Smooth muscle cell (in vitro differentiated cells): Measurements from ENCODE around the gene DNAH8. TPM values are rescaled to one million over a fixed set of nuclear protein-coding genes. Genes with fewer than 3 reads are reported as not detected.

ENCODE experiments used
- DNase-seq: peaks from one replicate; lab custom pipeline; 2025; ENCODE audit not compliant: unreplicated experiment; lab: John Stamatoyannopoulos, UW
- H2AFZ ChIP-seq: fragments of 200-600 bp; sonication (generic); 2 replicates; pipeline ENCODE4 v1.6.0; 2016; ENCODE audit warnings: antibody characterized with exemption, low read depth, mild to moderate bottlenecking
- H3F3A ChIP-seq: fragments of 200-600 bp; sonication (generic); 2 replicates; pipeline ENCODE4 v1.6.0; 2017; ENCODE audit warnings: antibody characterized with exemption, low read depth
- H3K27ac ChIP-seq: fragments of 200-600 bp; sonication (generic); 2 replicates; pipeline ENCODE4 v1.5.1; 2016; ENCODE audit warnings: low read depth, mild to moderate bottlenecking
- H3K27me3 ChIP-seq: fragments of 200-600 bp; sonication (generic); 2 replicates; pipeline ENCODE4 v1.6.1; 2016; ENCODE audit warnings: low read depth, mild to moderate bottlenecking
- H3K36me3 ChIP-seq: fragments of 200-600 bp; sonication (generic); 2 replicates; pipeline ENCODE4 v1.5.1; 2016; ENCODE audit warnings: low read depth
- H3K4me1 ChIP-seq: fragments of 200-600 bp; sonication (generic); 2 replicates; pipeline ENCODE4 v1.5.1; 2016; ENCODE audit warnings: low read depth
- H3K4me2 ChIP-seq: fragments of 200-600 bp; sonication (generic); 2 replicates; pipeline ENCODE4 v1.6.0; 2016; ENCODE audit warnings: mild to moderate bottlenecking
- H3K4me3 ChIP-seq: fragments of 200-600 bp; sonication (generic); 2 replicates; pipeline ENCODE4 v1.5.1; 2016; ENCODE audit warnings: mild to moderate bottlenecking
- H3K79me2 ChIP-seq: fragments of 200-600 bp; sonication (generic); 2 replicates; pipeline ENCODE4 v1.6.0; 2016; ENCODE audit warnings: low read depth, mild to moderate bottlenecking
- H3K9ac ChIP-seq: fragments of 200-600 bp; sonication (generic); 2 replicates; pipeline ENCODE4 v1.6.0; 2016; ENCODE audit warnings: low read depth
- H3K9me3 ChIP-seq: fragments of 200-600 bp; sonication (generic); replicated peaks from 2 replicates; pipeline ENCODE4 v1.5.1; 2016; ENCODE audit warnings: low read depth
- H4K20me1 ChIP-seq: fragments of 200-600 bp; sonication (generic); 2 replicates; pipeline ENCODE4 v1.6.0; 2016; ENCODE audit warnings: low read depth
- WGBS: methylation state at CpG from one replicate; pipeline ENCODE4 v1.1.7; 2016; ENCODE audit warnings: low lambda C conversion rate; 5-methylcytosine and 5-hydroxymethylcytosine counted together
- polyA plus RNA-seq: library from polyadenylated mRNA; unstranded; fragments of >200 nt; fragmentation: Nextera tagmentation; extraction: Ambion mirVana; gene quantifications from 2 replicates; pipeline ENCODE4 v1.2.1, GENCODE V29; 2016
- total RNA-seq: library from RNA; depleted of rRNA; stranded (reverse); fragments of >200 nt; gene quantifications from 2 replicates; pipeline ENCODE4 v1.2.3, GENCODE V29; 2014
- TF ChIP-seq, protein P1 (sequence below): fragments of 200-600 bp; sonication (generic); IDR thresholded peaks from 2 replicates; pipeline ENCODE4 v1.5.1; 2017; ENCODE audit warnings: borderline replicate concordance, mild to moderate bottlenecking, antibody characterized with exemption; ENCODE audit not compliant: insufficient read depth, poor library complexity, severe bottlenecking

Gene DNAH8
- total and polyA plus RNA-seq, 2 experiments from 2014 or later = not detected

DNA sequence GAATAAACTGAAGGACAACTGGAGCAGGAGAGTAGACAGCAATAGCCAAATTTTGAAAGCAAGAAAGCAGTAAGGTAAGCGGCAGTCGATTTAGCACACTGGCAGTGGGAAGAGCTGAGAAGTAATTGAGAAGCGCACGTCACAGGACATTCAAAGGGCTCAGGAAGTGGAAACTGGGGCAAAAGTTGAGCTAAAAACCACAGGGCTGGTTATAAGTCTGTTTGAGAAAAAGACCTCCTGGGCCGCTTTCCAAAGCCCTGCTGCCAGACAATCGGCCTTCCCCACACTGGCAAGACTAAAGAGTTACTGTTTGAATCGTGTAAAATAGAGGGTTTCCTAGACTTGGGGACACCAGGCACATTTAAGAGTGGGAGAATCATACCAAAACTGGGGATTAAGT lies 161.4 kb downstream of the DNAH8 start:
- Histone ChIP-seq H3F3A (no peaks in the 10 kb centered on the region), H3K4me2 (no peak overlapping the region), H3K79me2 (no peaks in the 10 kb centered on the region), H3K4me1 (no peaks in the 10 kb centered on the region), H3K27me3 (no peaks in the 10 kb centered on the region), H4K20me1 (no peaks in the 10 kb centered on the region), H3K9ac (no peak overlapping the region), H3K36me3 (no peaks in the 10 kb centered on the region), H3K27ac (no peak overlapping the region), H3K9me3 (no peaks in the 10 kb centered on the region), H2AFZ (no peak overlapping the region), H3K4me3 (no peak overlapping the region)
- WGBS = 90% methylated on average over 7 of the region's 7 CpGs
- TF ChIP-seq, protein P1, sequence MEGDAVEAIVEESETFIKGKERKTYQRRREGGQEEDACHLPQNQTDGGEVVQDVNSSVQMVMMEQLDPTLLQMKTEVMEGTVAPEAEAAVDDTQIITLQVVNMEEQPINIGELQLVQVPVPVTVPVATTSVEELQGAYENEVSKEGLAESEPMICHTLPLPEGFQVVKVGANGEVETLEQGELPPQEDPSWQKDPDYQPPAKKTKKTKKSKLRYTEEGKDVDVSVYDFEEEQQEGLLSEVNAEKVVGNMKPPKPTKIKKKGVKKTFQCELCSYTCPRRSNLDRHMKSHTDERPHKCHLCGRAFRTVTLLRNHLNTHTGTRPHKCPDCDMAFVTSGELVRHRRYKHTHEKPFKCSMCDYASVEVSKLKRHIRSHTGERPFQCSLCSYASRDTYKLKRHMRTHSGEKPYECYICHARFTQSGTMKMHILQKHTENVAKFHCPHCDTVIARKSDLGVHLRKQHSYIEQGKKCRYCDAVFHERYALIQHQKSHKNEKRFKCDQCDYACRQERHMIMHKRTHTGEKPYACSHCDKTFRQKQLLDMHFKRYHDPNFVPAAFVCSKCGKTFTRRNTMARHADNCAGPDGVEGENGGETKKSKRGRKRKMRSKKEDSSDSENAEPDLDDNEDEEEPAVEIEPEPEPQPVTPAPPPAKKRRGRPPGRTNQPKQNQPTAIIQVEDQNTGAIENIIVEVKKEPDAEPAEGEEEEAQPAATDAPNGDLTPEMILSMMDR = no peak
- DNase-seq = no peak

DNA sequence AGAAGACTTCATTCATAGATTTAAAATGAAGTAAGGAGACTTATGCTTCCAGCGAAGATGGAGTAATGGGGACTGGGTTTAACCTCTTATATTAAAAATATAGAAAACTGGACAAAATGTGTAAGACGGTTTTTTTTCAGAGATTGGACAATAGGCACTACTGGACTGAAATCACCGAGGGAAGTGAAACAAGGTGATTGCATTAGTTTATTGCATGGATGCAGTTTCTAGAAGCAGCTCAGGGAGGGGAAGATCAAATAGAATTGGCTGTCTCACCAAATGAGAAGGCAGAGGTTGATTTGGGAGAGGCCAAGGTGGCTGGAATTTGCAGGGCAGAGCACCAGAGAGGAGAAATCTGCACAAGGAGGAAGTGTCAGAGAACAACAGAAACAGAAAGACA lies 162.6 kb downstream of the DNAH8 start:
- H3K9ac ChIP-seq = no peak overlapping the region
- H3K4me3 ChIP-seq = no peak overlapping the region
- H3K9me3 ChIP-seq = no peaks in the 10 kb centered on the region
- no peak overlapping the region for H2AFZ ChIP-seq
- H3K4me2 ChIP-seq = no peak overlapping the region
- H3K4me1 ChIP-seq = no peaks in the 10 kb centered on the region
- H3K27me3 ChIP-seq = no peaks in the 10 kb centered on the region
- H3F3A ChIP-seq = no peaks in the 10 kb centered on the region
- H3K36me3 ChIP-seq = no peaks in the 10 kb centered on the region
- no peaks in the 10 kb centered on the region for H4K20me1 ChIP-seq
- no peak overlapping the region for H3K27ac ChIP-seq
- TF ChIP-seq, protein P1 = no peak
- DNase-seq = no peak
- 78% methylated on average over 3 of the region's 3 CpGs for WGBS
- H3K79me2 ChIP-seq = no peaks in the 10 kb centered on the region

DNA sequence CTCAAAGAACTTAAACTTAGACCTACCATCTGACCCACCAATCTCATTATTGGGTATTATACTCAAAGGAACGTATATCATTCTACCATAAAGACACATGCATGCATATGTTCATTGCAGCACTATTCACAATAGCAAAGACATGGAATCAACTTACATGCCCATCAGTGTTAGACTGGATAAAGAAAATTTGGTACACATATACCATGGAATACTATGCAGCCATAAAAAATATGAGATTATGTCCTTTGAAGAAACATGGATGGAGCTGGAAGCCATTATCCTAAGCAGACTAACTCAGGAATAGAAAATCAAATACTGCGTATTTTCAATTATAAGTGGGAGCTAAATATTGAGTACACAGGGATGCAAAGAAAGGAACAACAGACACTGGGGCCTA lies 167.0 kb downstream of the DNAH8 start:
- Histone ChIP-seq H3K9me3 (no peaks in the 10 kb centered on the region), H3K36me3 (no peaks in the 10 kb centered on the region), H3K27ac (no peak overlapping the region), H3K4me2 (no peak overlapping the region), H2AFZ (no peak overlapping the region), H4K20me1 (no peaks in the 10 kb centered on the region), H3K4me3 (no peak overlapping the region), H3F3A (no peaks in the 10 kb centered on the region), H3K4me1 (no peaks in the 10 kb centered on the region), H3K79me2 (no peaks in the 10 kb centered on the region), H3K27me3 (no peaks in the 10 kb centered on the region), H3K9ac (no peak overlapping the region)
- WGBS = 92% methylated on average over 2 of the region's 2 CpGs
- no peak for DNase-seq
- TF ChIP-seq, protein P1 = no peak

DNA sequence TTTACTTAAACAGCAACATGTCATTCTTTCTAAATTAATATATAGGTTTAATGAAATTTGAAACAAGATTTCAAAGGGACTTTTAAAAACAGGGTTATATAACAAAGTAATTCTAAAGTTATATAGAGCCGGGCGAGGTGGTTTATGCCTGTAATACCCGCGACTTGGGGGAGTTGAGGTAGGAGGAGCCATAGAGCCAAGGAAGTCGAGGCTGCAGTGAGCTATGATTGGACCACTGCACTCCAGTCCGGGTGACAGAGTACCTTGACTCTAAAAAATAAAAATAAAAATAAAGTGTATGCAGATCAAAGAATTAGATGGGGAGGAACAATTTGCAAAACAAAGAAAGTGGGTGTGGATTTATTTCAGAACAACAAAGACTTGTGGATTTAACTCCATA lies 182.4 kb downstream of the DNAH8 start:
- WGBS = 69% methylated on average over 6 of the region's 6 CpGs
- Histone ChIP-seq H3F3A (no peaks in the 10 kb centered on the region), H3K9me3 (no peaks in the 10 kb centered on the region), H3K79me2 (no peaks in the 10 kb centered on the region), H3K4me3 (no peak overlapping the region), H3K27me3 (peaks cover 32% of the 10 kb centered on the region), H3K27ac (no peak overlapping the region), H3K4me2 (no peak overlapping the region), H3K9ac (no peak overlapping the region), H4K20me1 (no peaks in the 10 kb centered on the region), H3K36me3 (no peaks in the 10 kb centered on the region), H2AFZ (no peak overlapping the region), H3K4me1 (no peaks in the 10 kb centered on the region)
- TF ChIP-seq, protein P1 = no peak
- DNase-seq = no peak
